Measurements from ENCODE around the gene GLE1.

GRCh38 chr9:128552744-128553440 is 48.4 kb downstream of the GLE1 start:
- TF ChIP-seq CTCF (IDR thresholded peaks at IDR 0.05; ENCODE audit: low read depth, low read length, poor library complexity, severe bottlenecking) (no peak), EZH2phosphoT487 (IDR thresholded peaks at IDR 0.05; ENCODE audit: borderline replicate concordance, low read length) (no peak)
